ENCODE measurements around the gene ADARB2.

ADARB2 gene

DNA sequence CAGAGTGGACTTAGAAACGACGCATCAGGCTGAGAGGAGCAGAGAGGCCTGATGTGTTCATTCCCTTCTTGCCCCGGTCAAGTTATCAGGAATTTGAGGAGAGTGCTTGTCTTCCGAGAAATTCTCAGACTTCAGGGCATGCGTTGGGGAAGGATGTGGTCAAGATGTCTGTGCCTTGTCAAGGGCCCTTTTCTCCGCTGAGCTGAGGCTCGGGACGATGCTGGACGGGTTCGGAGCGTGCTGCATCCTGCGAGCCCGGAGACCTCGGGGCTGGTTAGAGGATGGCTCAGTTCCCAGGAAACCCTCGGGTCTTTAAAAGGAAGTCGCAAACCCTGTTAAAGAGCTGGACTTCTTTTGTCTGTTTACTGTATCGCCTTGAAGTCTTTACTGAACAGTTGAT is 325.4 kb downstream of the ADARB2 start:
- no peak for DNase-seq (ENCODE audit: low read depth, low spot score)

DNA sequence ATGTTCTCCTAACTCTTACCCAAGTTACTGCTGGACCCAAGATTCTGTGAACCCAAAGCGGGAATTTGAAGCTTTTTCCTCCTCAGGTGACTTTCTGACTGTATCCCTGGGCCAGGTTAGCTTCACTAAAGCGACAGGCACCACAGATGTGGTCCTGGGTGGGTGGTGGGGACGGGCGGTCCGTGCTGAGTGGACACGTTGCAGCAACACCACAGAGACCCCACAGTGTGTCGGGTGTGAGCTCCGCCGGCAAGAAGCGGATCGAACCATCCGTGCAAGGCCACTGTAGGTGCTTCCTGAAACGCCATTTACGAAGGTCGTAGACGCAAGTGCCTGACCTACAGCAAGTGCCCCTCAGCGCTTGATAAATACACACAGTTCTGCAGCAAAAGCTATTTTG is 325.9 kb downstream of the ADARB2 start:
- DNase-seq (ENCODE audit: low read depth, low spot score) = no peak

DNA sequence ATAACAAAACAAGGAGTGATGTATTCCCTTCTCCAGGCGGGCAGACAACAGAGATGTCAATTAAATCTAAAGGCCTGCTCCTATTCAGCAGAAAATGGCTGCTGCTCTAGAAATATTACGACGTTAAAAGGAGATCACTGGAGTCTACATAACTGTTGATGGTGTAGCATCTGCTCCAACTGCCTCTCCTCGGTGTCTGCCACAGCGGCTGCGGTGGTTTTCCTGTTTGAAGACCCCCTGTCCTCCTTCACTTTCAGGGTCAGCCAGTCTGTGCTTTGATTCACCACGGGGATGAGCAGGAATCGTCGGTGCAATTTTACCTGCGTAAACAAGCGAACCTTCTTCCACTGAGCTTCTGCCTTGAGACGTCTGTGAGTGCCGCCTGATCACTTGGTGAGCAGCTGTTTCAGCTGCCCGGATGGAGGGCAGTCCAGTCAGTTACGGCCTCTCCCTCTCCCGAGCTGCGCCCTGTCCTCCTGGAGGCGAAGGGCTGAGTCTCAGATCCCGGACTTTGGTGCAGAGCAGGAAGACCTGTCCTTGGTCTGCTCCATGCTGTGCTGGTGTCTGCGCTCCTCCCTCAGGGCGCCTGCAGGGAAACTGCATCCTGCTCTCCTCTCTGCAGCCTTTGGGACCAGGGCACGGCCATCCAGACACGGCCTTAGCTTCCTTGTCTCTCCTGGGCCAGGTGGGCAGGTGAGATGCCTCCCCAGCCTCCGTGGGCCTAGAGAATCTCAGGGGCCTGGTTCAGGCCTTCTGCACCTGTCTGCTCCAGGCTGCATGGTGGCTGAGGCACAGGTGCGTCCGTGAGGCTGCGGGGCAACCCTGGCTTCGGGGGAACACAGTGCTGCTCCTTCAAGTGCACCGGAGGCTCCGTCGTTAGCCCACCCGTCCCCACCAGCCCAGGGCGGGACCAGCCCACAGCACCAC is 326.6 kb downstream of the ADARB2 start:
- DNase-seq (ENCODE audit: low read depth, low spot score) = no peak

DNA sequence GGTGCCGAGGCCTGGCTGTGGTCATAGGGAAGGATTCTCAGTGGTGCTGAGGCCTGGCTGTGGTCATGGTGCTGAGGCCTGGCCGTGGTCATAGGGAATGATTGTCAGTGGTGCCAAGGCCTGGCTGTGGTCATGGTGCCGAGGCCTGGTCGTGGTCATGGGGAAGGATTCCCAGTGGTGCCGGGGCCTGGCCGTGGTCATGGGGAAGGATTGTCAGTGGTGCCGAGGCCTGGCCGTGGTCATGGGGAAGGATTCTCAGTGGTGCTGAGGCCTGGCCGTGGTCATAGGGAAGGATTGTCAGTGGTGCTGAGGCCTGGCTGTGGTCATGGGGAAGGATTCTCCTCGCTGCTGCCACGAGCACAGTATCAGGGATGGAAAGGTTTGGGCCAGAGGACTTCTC is 327.3 kb downstream of the ADARB2 start:
- no peak for DNase-seq (ENCODE audit: low read depth, low spot score)

DNA sequence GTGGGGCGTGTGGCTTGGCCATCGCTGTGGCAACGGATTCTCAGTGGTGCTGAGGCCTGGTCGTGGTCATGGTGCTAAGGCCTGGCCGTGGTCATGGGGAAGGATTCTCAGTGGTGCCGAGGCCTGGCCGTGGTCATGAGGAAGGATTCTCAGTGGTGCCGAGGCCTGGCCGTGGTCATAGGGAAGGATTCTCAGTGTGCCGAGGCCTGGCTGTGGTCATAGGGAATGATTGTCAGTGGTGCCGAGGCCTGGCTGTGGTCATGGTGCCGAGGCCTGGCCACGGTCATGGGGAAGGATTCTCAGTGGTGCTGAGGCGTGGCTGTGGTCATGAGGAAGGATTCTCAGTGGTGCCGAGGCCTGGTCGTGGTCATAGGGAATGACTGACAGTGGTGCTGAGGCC is 327.9 kb downstream of the ADARB2 start:
- no peak for DNase-seq (ENCODE audit: low read depth, low spot score)

DNA sequence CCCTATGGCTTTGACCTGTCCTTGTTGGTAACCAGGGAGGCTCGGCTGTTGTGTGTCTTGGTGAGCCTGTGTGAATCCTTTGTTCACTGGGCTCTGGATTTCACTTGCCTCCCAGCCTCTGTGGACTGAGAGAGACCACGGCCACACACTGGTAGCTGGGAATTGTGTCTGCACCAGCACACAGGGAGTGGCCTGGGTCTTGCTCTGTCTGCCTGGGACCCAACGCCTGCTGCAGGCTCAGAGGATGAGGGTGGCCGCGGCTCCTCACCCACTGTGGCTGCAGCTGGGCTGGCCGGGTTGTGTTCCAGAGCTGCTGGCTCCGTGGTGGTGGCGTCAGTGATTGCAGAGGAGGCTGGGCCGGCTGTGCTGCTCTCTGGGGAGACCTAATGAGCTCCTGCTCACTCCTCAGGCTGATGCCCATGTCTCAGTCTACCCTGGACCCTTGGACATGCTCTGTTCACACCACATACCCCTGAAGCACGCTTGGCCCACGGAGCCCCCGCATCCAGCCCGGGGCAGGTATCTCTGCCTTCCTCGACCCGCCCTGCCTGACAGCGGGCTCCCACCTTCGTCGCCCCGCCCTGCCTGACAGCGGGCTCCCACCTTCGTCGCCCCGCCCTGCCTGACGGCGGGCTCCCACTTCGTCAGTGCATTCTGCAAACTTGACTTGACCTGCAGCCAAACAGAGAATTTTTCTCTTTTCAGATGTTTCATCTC is 328.5 kb downstream of the ADARB2 start:
- no peak for DNase-seq (ENCODE audit: low read depth, low spot score)

DNA sequence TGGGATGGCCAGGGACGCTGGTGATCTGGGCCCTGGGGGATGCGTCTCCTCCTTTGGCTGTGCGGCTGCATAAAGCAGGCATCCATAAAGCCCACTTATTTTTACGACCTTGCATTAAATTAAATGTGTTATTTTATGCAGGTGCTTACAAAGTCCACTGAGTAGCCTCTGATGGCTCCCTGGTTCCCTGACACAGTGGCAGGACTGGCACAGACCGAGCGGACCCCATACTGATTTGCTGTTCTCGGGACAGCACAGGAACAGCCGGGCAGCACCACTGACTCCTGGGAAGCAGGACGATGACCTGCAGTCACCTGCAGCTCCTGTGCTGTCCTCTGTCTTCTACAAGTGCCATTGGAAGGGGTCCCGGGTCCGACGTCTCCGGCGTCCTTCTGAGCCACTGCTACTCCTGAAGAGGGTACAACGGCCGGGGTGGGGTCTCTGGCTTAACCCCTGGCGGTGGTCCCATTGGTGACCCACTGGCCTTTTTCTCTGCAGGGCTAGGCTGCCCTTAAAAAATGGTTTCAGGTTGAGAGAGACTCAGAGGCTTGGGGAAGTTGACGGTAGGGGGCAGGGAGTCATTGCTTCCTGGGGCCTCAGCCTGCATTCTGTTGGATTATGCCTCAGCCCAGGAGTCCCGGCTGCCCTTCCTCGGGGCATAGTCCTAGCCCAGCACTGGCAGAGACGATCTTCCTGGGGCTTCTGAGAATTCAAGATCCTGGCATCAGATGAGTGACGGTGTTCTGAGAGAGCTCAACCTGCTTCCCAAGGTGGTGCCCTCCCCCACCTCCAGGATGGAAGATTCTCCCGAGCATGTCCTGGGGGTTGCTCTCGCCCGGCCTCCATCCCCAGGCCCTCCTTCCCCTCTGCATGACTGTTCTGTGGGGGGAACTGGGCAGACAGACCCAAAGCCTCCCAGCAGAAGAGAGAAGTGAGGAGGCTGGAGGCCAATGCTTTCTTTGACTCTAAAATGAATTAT is 330.1 kb downstream of the ADARB2 start:
- DNase-seq (ENCODE audit: low read depth, low spot score) = no peak

DNA sequence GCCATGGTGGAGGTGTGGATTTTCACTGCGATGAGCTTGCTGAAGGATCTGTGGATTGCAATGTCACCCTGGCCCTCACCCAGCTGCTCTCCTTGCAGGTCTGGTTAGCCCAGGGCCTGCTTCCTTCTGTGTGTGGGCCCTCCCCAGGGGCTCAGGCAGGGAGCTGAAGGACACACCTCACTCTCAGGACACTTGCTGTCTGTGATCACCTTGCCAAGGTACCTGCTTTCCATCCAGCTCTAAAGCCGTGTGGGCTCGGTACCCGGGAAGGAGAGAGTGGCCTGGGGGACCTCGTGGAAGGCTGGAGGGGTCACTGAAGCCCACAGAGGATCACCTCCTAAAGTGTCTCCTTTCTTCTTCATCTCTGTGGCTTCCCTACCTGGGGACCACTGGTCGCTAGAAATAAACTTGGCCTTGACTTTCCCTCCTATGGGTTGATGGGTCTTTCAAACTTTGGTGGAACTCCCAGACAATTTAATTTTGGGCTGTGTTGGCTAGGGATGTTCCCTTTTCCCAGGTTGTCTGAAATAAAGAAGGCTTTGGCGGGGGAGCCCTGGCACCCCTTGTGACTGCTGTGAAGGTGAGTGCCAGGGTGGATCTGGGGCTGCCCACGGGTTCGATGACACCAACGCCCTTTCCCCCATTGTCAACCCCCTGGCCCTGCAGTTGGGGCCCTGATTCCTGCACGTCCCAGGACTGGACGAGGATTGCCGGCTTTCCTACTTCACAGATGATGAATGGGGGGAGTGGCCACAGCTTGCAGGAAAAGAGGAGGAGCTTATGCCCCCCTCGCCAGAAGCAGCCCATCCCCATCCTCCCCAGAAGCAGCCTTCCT is 331.0 kb downstream of the ADARB2 start:
- no peak for DNase-seq (ENCODE audit: low read depth, low spot score)

DNA sequence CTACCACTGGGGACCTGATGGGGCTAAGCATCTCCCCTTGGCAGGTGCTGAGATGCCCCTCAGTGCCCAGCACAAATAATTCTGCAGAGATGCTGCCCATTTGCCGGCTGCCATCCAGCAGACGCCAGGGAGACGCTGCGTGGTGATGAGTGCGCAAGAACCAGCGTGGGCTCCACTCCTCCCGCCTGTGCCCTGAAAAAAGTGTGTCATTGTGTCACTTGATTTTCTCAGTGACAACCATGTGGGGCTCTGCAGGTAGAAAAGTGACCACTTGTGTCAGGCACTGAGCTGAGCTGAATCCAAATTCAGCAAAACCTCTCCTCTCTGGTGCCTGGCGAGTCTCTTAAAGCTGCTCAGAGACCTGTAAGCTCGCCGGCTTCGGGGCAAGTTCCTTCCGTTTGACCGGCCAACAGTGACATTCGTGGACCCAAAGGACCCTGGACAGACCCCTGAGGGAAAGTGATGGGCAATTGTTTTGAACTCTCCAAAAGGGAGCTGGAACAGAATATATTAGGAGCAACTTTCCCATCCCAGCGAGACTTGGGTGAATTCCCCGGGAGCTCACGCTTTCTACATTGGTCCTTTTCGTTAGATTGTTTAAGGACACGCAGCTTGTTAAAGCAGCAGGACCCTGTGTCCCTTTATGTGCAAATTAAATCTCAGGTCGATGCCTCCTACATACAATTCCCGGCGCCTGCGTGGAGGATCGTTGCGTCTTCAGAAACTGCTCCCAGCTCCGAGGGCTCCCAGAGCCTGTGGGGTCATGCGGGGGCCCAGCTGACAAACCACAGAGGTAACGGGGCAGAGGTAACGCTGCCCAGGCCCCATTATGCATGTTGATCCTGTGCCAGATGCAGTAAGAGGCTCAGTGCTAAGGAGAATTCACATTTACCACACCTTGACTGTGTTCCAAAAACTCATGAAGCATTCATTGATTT is 332.7 kb downstream of the ADARB2 start:
- DNase-seq (ENCODE audit: low read depth, low spot score) = no peak

DNA sequence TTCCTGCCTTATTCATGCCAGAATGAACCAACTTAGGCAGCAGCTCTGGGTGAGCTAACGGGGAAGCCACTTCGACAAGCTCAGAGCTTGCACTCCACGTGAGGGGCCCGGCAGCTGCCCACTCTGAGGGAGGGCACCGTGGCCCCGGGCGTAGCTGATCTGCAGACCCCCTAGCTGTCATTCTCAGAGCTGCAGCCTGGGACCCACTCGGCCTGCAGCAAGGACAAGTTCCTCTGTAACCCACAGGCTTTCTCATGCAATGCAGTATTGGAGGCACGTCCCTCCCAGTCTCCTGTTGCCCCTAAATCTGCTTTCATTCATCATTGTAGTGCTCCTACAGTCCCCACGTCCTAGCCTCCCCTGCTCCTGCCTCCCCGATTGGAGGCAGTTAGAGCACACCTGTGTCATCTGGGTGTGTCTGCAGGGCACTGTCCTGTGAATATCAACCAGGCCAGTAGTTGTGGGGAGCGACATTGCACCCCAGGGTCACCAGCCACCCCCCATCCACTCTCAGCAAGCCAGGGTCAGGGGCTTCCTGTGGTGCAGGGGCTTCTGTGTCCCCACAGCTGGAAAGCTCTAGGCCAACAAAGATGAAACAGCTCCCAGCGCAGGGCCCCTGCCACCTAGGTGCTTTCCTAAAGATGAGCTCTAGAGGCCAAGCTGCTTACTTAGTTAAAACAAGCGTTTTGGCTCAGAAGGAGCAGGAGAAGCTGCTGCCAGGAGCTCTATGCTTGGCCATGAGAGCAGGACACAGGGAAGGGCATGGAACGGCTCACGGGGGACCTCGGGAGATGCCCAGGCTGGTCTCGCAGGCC is 333.6 kb downstream of the ADARB2 start:
- no peak for DNase-seq (ENCODE audit: low read depth, low spot score)

DNA sequence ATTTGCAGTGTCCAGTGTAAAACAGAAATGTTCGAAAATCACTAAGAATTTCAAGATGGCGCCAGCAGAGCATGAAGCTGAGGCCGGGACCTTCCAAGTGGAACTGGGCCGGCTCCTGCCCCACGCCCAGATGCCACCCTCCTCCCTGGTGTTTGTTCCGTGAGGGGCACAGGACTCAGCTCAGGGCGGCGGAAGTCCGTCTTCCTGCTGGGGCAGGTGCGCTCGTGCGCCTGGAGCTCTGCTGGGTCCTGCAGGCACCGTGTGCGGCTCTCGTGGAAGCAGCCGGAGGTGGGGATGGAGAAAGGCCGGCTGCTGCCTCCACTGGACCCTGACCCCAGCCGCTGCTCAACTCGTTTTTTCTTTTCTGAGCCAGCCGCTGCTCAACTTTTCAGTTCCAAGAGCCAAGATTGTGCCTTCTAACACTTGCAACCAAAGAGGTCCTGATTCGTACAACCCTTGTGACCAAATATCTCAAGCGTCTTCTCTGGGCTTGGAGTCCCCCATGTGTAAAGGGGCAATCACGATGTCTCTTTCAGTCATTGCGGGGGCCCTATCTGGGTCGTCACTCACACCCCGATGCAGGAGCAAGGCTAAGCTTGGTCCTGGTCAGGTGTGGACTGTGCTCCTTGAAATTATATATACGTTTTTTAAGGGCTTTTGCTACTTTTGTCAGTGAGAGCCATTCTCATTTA is 334.4 kb downstream of the ADARB2 start:
- DNase-seq (ENCODE audit: low read depth, low spot score) = no peak

DNA sequence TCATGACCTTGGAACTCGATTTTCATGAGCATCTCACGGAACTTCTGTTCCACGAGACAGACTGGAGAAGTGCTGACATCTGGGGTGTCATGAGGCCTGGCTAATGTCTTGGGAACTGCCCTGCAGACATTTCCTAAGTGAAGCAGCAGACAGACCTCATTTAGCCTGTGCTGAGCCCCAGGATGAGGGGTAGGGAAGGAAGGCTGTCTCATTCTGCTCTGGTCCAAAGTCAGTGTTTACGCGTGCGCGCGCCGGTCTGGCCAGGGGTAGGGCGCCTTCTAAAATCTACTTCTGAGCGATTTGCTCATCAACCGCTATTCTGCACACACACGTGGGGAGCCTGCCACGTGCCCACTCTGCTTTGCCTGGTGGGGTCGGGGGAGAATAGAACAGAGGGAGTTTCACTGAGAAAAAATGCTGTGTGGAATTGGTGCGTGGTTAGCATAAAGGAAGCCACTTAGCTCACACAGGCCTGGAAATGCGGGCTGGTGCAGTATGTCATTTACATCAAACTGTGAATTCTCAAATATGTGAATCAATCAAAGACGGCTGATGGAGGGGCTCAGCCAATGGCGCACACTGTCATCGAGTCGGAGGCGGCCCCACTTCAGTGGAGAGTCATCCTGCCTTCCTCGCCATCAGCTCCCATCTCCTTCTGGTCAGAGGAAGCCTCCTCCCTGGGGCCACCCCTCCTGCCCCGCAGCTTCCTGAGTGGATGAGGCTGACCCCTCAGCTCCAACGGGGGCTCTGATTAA is 335.1 kb downstream of the ADARB2 start:
- no peak for DNase-seq (ENCODE audit: low read depth, low spot score)

DNA sequence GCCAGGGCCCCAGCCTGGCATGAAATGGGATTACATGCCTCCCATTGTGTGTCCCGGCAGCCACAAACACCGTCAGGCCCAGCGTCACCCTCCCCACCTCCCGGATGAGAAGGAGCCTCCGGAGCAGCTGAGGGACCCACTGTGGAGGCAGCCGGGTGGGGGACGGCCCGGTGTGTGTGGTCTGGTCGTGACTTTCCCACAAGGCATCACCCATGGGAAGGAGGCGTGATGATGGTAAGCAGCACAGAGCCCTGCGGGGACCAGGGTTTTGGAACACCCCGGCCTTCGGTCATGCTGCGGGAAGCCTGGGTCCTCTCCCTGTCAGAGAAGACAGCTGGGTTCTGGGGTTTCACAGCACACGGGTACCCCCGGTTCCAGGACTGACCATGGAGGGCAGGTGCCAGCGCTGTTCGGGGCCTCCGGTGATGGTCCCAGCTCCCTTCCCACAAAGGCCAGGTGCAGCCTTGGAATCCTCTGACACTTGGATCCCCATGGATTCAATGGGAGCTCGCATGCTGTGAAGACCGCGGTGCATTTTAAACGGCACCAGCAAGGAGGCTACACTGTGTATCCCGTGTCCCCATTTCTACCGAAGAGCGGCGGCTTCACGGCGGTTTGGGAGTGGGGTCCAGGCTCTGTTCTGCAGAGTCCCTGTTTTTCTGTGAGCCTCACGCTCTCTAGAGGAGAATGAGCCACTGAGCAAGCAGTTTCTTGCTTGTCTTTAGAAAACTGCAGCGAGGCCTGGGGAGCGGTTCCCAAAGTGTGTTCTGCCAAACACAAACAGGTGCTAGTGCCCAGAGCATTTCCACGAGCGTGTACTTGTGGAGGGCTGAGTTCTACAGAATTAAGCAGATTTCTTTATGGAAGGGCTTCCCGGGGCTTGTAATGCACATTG is 336.0 kb downstream of the ADARB2 start:
- DNase-seq (ENCODE audit: low read depth, low spot score) = no peak

DNA sequence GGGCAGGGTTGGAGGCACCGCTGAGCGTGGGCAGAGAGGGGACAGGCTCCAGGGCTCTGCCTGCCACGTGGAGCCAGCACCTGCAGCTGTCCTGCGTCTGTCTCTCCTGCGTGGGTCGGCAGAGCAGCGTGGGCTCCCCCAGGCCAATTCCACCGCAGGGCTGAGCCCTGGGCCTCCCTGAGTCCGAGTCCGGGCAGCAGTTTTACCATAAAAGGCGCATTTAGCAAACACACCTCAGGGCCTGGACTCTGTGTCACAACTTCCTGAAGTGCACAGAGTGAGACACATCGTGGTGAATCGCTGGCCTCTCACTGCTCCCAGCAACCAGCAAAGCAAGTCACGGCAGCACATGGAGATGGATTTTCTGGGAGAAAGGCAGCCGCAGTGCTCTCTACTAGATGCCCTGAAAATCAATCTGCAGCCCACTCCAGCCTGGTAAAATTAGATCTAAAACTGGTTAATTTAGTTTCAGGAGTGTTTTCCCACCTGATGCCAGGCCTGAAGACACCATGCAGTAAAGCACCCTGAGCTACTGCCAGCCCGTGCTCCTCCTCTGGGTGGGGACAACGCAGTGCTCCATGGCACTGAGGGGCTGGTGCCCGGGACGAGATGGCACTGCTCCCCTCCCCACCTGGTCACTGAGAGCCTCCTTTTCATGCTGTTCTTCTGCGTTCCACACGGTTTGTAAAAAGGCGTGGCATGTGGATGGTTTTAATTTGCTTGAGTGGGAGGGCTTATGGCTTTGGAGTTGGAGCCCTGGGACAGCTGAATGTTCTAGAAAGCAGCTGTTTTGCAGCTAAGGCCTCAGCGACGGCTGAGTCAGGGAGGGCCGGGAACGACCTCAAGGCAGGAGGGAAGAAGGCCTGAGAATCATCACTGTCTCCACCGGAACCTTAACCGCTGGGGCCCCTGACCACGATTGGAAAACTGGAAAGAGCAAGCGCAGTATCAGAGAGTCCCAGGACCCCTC is 336.9 kb downstream of the ADARB2 start:
- DNase-seq (ENCODE audit: low read depth, low spot score) = no peak

DNA sequence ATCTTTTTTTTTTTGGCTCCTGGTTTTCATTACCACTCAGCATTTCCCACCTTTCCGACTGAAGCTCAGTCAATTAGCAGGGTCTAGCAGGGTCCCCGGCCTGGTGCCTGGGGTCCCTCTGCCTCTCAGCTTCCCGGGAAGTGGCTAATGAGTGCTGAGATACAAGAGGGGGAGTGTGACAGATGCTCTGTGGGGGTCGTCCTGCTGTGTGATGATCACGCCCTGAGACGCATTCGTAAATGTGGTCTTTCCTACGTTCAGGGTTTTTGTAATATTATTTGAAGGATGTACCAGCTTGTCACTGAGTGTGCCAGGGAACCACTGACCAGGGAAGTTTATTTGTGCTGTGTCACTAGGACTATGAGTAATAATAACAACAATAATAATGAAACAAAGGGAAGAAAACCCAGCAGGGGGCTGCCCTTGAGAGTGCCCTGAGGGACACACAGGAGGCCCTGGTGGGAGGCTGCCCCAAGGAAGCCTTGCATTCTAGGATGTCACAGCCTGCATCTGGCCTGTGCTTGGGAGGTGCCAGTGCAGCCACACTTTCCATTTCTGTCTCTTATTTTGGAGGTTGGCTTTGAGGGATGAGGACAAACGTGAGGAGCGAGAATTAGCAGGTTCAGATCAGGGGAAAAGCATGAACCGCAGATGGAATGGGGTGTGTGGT is 337.8 kb downstream of the ADARB2 start:
- DNase-seq (ENCODE audit: low read depth, low spot score) = no peak

Data from smooth muscle cell of the brain vasculature (primary cell).